ENCODE data around the gene BACH2.

GRCh38 chr6:90168693-90169131, 127.9 kb downstream of the BACH2 start:
- no peak for TF ChIP-seq CTCF (IDR thresholded peaks at IDR 0.05; ENCODE audit: low read depth, low read length, poor library complexity, severe bottlenecking)
- TF ChIP-seq EZH2phosphoT487 (IDR thresholded peaks at IDR 0.05; ENCODE audit: borderline replicate concordance, low read length): no peak
